Medulla oblongata (tissue), 1 donor: ENCODE data around the gene WDR48.

Experiments used
- DNase-seq: peaks from one replicate; pipeline ENCODE4 v3.0.0-alpha.2; 2015; ENCODE audit errors: extremely low spot score

WDR48 gene

GRCh38 chr3:39121621-39122020, 69.8 kb downstream of the WDR48 start:
- DNase-seq = no peak

DNA sequence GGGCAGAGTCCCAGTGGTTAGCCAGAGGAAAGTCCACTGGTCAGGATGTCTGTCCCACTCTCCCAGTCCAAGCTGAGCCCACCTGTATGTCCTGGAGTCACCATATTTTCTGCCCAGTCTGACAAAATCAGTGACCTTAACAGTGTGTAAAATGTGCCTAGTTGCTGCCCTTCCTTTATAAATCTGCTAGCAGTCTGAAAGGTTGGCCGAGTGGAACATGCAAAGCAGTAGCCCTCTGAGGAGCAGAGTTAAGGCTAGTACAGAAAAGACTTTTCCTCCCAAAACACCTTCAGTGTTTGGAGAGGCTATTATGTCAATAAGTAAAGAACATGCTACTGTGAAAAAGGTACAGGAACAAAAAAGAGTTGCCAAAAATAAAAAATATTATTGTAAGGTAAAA, 71.0 kb downstream of the WDR48 start:
- DNase-seq = no peak

DNA sequence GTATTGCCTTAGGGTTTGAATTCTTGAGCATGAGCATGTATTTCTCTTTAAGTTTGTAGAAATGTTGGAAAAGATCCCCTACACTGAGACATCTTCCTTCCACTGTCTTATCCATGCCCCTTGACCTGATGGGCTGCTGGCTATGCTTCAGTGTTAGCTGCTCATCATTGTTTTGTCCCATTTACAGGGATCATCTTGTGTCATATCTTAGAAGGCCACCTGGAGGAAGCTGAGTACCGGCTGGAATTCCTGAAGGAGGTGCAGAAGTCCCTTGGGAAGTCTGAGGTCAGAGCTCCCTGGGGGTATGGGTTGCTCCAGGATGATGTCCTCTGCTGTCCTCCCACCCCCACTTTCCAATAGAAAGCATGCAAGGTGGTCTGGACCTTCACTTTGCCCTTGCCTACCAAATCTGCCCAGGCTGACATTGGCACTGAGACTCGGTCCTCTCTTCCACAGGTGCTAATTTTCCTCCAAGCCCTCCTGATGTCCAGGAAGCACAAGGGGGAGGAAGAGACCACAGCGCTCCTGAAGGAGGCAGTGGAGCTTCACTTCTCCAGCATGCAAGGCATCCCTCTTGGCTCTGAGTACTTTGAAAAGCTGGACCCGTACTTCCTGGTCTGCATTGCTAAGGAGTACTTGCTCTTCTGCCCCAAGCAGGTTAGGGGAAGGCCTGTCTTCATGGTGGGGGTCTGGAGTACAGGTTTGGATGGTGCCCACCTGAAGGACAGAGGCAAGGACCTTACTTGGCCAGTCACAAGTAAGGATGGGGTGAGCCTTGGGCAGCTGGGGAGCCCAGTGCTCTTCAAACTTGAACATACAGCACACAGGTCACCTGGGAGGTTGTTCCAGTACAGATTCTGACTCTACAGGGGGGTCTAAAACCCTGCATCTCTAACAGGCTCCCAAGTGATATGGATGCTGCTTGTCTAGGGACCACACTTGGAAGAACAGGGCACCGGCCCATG, 73.3 kb downstream of the WDR48 start:
- DNase-seq = no peak

DNA sequence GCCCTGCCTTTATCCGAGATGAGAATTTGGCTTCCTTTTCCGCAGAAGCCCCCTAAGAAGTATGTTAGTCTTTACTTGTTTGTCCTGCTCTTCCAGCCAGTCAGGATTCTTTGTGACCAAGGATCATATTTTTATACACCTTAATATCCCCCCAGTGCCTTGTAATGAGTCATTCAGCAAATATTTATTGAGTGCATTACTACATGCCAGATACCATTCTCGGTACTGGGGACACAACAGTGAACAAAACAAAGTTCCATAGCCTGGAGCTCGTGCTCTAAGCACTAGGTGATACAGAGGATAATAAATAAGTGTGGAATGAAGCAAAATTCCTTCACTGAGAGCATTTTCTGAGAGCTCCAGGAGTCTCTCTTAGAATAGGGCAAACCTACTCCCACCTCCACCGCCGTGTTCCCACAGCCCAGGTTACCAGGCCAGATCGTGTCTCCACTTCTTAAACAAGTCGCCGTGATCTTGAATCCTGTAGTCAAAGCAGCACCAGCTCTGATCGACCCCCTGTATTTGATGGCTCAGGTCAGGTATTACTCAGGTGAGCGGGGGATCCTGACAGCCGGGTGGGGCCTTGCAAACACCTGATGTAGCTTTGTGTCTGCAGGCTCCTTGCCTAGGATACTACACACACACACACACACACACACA, 74.2 kb downstream of the WDR48 start:
- DNase-seq = no peak

DNA sequence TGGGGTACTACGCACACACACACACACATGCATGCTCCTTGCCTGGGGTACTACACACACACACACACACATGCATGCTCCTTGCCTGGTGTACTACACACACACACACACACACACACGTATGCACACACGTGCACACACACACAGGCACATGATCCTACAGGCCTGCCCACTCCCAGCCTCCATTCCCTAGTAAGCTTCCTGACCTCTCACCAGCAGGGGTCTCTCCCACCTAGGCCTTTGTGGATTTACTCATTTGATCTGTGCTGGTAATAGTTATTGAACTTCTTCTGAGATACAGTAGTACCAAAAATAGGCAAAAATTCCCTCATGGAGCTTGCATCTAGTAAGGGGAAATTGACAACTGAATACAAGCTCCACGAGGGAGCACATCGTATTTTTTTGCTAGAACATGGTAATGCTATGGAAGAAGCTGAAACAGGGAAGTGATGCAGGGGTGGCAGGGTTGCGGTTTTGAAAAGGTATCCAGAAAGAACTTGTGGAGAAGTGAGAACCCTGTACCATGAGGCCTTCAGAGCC, 74.8 kb downstream of the WDR48 start:
- DNase-seq = peak; percentile 62

DNA sequence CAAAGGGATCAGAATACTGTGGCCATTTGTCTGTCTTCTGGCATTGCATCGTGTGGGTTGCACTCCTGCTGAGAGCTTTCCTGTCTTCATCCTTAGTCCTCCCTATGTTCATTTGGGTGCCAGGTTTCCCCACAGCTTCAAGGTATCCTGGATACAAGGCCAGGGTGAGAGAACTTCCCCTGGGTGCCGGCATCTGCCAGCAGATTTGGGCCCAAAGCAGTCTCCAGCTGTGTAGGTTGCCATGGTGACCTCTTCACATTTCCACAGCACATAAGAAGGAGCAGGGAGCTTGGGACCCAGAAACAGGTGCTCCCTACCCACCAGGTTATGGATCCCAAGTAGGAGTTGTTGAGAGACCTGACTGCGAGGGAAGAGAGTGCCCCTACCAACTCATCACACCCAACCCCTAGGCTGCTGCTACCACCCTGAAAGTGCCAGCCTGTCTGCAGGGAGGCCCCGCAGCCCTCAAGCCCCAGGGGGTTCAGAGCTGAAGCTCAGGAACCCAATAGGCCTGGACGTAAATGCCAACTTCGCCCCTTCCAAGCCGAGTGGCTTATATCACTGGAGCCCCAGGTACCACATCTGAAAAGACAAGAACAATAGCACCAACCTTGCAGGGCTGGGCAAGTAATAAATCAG, 75.6 kb downstream of the WDR48 start:
- DNase-seq = no peak

DNA sequence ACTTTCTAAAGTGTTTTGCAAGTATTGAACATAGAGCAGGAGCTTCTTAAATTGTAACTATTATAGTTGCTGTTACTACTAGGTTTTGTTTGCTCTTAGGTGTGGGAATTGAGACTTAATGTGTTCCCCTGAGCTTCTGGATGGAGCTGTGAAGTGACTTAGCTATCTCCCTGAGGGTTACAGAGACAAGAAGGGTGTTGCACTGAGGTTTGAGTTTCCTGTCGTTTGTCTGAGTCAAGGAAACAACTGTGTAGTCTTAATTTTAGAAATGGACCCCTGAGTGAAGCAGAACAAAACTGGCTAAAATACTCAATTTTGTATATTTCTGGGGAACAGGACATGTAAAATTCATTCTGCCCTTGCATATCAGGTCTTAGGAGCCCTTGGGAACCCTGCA, 76.1 kb downstream of the WDR48 start:
- no peak for DNase-seq

DNA sequence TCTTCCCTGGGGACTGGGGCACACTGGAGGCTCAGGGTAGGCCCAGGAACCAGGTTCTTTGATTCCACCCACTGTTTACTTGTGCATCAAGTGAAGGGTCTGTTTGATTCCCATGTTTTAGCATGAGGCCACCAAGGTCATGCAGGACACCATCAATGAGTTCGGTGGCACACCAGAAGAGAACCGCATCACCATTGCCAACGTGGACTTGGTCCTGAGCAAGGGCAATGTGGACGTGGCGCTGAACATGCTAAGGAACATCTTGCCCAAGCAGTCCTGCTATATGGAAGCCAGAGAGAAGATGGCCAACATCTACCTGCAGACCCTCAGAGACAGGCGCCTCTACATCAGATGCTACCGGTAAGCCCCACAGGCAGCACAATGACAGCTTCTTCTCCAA, 77.1 kb downstream of the WDR48 start:
- DNase-seq = no peak

GRCh38 chr3:39130026-39130425, 78.2 kb downstream of the WDR48 start:
- no peak for DNase-seq

DNA sequence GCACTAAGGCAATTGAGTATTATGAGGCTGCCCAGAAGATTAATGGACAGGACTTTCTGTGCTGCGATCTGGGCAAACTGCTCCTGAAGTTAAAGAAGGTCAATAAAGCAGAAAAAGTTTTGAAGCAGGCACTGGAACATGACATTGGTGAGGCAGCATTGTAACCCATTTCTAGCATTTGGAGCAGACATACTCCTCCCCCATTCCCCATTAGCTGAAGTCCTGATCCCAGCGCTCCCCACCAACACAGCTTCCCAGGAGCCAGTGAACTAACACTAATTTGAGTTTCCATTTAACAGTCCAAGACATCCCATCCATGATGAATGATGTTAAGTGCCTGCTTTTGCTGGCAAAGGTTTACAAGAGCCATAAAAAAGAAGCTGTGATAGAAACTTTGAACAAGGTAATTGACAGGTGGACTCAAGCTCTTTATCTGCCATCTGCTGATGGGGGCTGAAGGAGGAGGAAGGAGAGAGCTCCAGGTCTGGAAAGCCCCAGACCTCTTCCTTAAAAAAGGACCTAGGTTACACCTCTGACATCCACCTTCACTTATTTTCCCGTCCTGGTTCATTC, 79.0 kb downstream of the WDR48 start:
- DNase-seq = peak; percentile 57

- DNase-seq = no peak
Measured at GRCh38 chr3:39132096-39133092, 80.6 kb downstream of the WDR48 start.

DNA sequence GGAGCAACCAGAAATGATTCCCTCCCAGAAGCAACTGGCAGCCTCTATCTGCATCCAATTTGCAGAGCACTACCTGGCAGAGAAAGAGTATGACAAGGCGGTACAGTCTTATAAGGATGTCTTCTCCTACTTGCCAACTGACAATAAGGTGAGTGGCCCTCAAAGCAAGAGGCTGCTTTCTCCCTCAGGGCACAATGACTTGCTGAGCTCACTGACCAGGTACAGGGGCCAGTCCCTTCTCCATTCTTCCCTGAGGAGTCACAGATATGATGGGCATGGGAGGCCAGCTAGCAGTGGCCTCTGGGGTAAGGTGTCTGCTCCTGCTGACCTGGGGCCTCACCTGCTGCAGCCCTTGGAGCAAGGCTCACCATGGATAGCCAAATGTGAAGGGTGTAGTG, 81.3 kb downstream of the WDR48 start:
- no peak for DNase-seq

DNA sequence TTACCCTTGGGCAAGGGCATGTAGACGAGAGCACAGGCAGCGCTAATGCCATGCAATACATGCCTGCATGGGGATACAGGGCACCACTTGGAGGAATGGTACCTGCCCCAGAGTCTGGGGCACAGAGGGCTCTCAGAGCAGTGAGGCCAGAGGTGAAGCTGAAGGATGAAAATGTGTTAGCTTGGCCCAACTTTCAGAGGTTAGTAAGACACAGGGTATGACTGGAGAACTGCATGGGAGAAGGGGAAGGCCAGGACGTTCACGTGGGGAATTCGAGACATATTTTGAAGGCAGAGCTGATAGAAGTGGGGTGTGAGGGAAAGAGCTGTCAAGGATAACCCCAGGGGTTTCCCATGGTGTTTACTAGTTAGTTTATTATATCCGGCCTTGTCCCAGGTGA, 82.0 kb downstream of the WDR48 start:
- DNase-seq = no peak

GRCh38 chr3:39134305-39134704, 82.5 kb downstream of the WDR48 start:
- no peak for DNase-seq

DNA sequence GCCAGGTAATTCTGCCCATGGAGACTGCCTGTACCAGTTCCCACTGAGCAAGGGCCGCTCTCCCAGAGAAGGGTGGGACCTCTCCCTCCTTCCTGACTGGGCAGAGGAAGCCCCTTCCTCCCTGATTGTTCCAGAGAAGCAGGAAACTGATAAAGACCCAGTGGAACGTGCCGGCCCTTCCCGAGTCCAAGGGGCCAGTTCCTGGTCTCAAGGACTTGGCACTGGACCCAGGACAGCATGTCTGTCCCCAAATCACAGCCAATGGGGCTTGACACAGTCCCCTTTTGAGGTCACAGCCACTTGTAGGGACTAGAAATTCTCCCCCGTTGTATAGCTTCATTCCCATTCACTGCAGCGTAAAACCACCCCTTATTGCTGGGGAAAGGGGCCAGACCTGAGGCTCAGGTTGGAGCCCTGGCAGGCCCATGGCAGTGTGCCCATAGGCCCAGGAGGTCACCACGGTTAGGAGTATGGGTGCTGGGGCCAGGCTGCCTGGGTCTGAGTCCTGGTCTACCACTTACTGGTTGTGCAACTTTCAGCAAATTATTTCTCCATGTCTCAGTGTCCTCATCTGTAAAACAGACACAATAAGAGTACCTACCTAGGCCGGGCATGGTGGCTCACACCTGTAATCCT, 83.5 kb downstream of the WDR48 start:
- DNase-seq = no peak

DNA sequence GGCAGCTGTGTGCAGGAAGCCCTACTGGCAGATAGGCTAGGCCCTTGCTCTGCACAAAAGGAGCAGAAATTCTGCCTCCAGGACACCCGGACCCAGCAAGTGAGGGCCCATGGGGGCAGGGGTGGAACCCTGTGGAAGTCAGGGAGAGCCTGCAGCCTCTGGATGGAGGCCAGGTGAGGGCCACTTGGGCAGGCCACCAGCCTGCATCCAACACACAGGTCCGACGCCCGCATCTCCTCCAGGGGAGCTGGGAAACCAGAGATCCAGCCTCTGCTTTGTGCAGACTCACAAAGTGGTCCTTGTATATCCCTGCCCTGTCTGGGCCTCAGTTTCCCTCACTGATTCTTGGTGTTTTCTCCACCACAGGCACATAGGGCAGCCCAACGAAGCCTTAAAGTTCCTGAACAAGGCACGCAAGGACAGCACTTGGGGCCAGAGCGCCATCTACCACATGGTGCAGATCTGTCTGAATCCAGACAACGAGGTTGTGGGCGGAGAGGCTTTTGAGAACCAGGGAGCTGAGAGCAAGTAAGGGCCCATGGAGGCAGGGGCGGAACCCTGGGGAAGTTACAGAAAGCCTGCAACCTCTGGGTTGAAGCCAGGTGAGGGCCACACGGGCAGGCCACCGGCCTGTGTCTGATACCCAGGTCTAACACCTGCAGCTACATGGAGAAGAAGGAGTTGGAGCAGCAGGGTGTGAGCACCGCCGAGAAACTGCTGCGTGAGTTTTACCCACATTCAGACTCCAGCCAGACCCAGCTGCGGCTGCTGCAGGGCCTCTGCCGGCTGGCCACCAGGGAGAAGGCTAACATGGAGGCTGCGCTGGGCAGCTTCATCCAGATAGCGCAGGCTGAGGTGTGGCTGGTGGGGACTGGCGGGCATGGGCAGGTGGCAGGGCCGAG, 85.0 kb downstream of the WDR48 start:
- no peak for DNase-seq

GRCh38 chr3:39137435-39137936, 85.7 kb downstream of the WDR48 start:
- no peak for DNase-seq

GRCh38 chr3:39137991-39138803, 86.4 kb downstream of the WDR48 start:
- DNase-seq = no peak
